Muscle of leg (tissue), 11 donors: ENCODE results near the gene GAS7. TPM values are rescaled to one million over a fixed set of nuclear protein-coding genes. Genes with fewer than 3 reads are reported as not detected.
A peak's percentile ranks its signal among the peaks of the same experiment; 100 is the strongest.

Experiments
- DNase-seq: peaks from one replicate; pipeline ENCODE4 v3.0.0; 2013
- H3K27ac ChIP-seq: one replicate; pipeline ENCODE4 v1.5.1; 2013; ENCODE audit warnings: mild to moderate bottlenecking, low read length, control low read depth
- H3K27me3 ChIP-seq: one replicate; pipeline ENCODE4 v1.6.1; 2013; ENCODE audit warnings: low read length; ENCODE audit not compliant: control insufficient read depth, insufficient read depth
- H3K36me3 ChIP-seq: one replicate; pipeline ENCODE4 v1.6.1; 2013; ENCODE audit warnings: low read length; ENCODE audit not compliant: control insufficient read depth, insufficient read depth
- H3K4me1 ChIP-seq: one replicate; pipeline ENCODE4 v1.6.1; 2013; ENCODE audit warnings: low read length; ENCODE audit not compliant: control insufficient read depth, insufficient read depth
- H3K4me3 ChIP-seq: one replicate; pipeline ENCODE4 v1.5.1; 2013; ENCODE audit warnings: low read length, control low read depth
- H3K9me3 ChIP-seq: replicated peaks from 2 replicates; pipeline ENCODE4 v1.6.1; 2013; ENCODE audit warnings: low read depth, low read length; ENCODE audit not compliant: control insufficient read depth
- WGBS: methylation state at CpG from one replicate; pipeline ENCODE4 v1.1.5; 2013; ENCODE audit warnings: missing lambda C conversion rate; ENCODE audit not compliant: insufficient coverage; 5-methylcytosine and 5-hydroxymethylcytosine counted together
- polyA plus RNA-seq, 8 donors: library from polyadenylated mRNA; unstranded; fragments of 120-200 nt; gene quantifications; one replicate each; pipeline versions ENCODE4 v1.2.1 to v1.2.3, GENCODE V29; 2013; ENCODE audit warnings: inconsistent platforms in 1 of 8, low replicate concordance in 1 of 8; ENCODE audit not compliant: insufficient read length in 8 of 8, insufficient read depth in 1 of 8
- total RNA-seq: library from RNA; stranded (reverse); fragments of 120-200 nt; gene quantifications from one replicate; pipeline ENCODE4 v1.2.4, GENCODE V29; 2013

Gene GAS7
- total and polyA plus RNA-seq, 9 donors, result 33.3 to 68.9 (median 45.9) TPM

GRCh38 chr17:10125531-10126275 is 72.7 kb downstream of the GAS7 start:
- Histone ChIP-seq H3K27me3 (no peaks in the 10 kb centered on the region), H3K4me3 (no peak overlapping the region), H3K27ac (peak overlapping the region; percentile 92), H3K36me3 (no peaks in the 10 kb centered on the region), H3K4me1 (peaks cover 61% of the 10 kb centered on the region), H3K9me3 (no peaks in the 10 kb centered on the region)
- 26% methylated on average over 6 of the region's 11 CpGs for WGBS
- peak; percentile 90 for DNase-seq

- Histone ChIP-seq H3K27me3 (no peaks in the 10 kb centered on the region), H3K9me3 (no peaks in the 10 kb centered on the region), H3K36me3 (no peaks in the 10 kb centered on the region), H3K4me1 (peaks cover 74% of the 10 kb centered on the region), H3K27ac (no peak overlapping the region), H3K4me3 (no peak overlapping the region)
- no peak for DNase-seq
- 50% methylated on average over 2 of the region's 2 CpGs for WGBS
Measured at GRCh38 chr17:10123093-10123492, 75.3 kb downstream of the GAS7 start.

- no peaks in the 10 kb centered on the region for H3K36me3 ChIP-seq
- H3K4me1 ChIP-seq, result peaks cover 74% of the 10 kb centered on the region
- no peak overlapping the region for H3K27ac ChIP-seq
- no peak overlapping the region for H3K4me3 ChIP-seq
- peak; percentile 62 for DNase-seq
- no peaks in the 10 kb centered on the region for H3K27me3 ChIP-seq
- WGBS, result 70% methylated on average over 11 of the region's 17 CpGs
- no peaks in the 10 kb centered on the region for H3K9me3 ChIP-seq
Measured at GRCh38 chr17:10121971-10122707, 76.3 kb downstream of the GAS7 start.

GRCh38 chr17:10120749-10121148 is 77.7 kb downstream of the GAS7 start:
- Histone ChIP-seq H3K36me3 (no peaks in the 10 kb centered on the region), H3K4me3 (no peak overlapping the region), H3K9me3 (no peaks in the 10 kb centered on the region), H3K27me3 (no peaks in the 10 kb centered on the region), H3K27ac (no peak overlapping the region), H3K4me1 (peaks cover 70% of the 10 kb centered on the region)
- WGBS, result no CpG with 5 or more reads among the region's 12 CpGs
- DNase-seq, result no peak

GRCh38 chr17:10120109-10120485 is 78.3 kb downstream of the GAS7 start:
- Histone ChIP-seq H3K36me3 (no peaks in the 10 kb centered on the region), H3K27ac (peak overlapping the region; percentile 35), H3K27me3 (no peaks in the 10 kb centered on the region), H3K9me3 (no peaks in the 10 kb centered on the region), H3K4me1 (peaks cover 76% of the 10 kb centered on the region), H3K4me3 (no peak overlapping the region)
- 63% methylated on average over 4 of the region's 10 CpGs for WGBS
- DNase-seq, result no peak

GRCh38 chr17:10119203-10120108 is 79.0 kb downstream of the GAS7 start:
- Histone ChIP-seq H3K9me3 (no peaks in the 10 kb centered on the region), H3K27me3 (no peaks in the 10 kb centered on the region), H3K4me3 (no peak overlapping the region), H3K4me1 (peaks cover 82% of the 10 kb centered on the region), H3K27ac (peak overlapping the region; percentile 38), H3K36me3 (no peaks in the 10 kb centered on the region)
- DNase-seq, result no peak
- 53% methylated on average over 5 of the region's 8 CpGs for WGBS

- H3K27me3 ChIP-seq, result no peaks in the 10 kb centered on the region
- DNase-seq, result no peak
- no peaks in the 10 kb centered on the region for H3K9me3 ChIP-seq
- no peak overlapping the region for H3K4me3 ChIP-seq
- WGBS, result 44% methylated on average over 2 of the region's 5 CpGs
- peaks cover 80% of the 10 kb centered on the region for H3K4me1 ChIP-seq
- no peak overlapping the region for H3K27ac ChIP-seq
- no peaks in the 10 kb centered on the region for H3K36me3 ChIP-seq
Measured at GRCh38 chr17:10118788-10119130, 79.6 kb downstream of the GAS7 start.

- peaks cover 78% of the 10 kb centered on the region for H3K4me1 ChIP-seq
- no peak for DNase-seq
- 39% methylated on average over 7 of the region's 7 CpGs for WGBS
- no peaks in the 10 kb centered on the region for H3K9me3 ChIP-seq
- no peaks in the 10 kb centered on the region for H3K36me3 ChIP-seq
- no peaks in the 10 kb centered on the region for H3K27me3 ChIP-seq
- H3K27ac ChIP-seq, result no peak overlapping the region
- no peak overlapping the region for H3K4me3 ChIP-seq
Measured at GRCh38 chr17:10117581-10118001, 80.8 kb downstream of the GAS7 start.

- Histone ChIP-seq H3K27ac (no peak overlapping the region), H3K36me3 (no peaks in the 10 kb centered on the region), H3K4me3 (no peak overlapping the region), H3K4me1 (peaks cover 78% of the 10 kb centered on the region), H3K9me3 (no peaks in the 10 kb centered on the region), H3K27me3 (no peaks in the 10 kb centered on the region)
- no peak for DNase-seq
- WGBS, result 51% methylated on average over 3 of the region's 5 CpGs
Measured at GRCh38 chr17:10116753-10117420, 81.5 kb downstream of the GAS7 start.
